HEK293T (cell line): ENCODE measurements around the gene HAGHL.

ENCODE experiments used
- BHLHE40 ChIP-seq: fragments of 450-650 bp; IDR thresholded peaks from 2 replicates; pipeline ENCODE4 v1.6.1; 2016; ENCODE audit warnings: mild to moderate bottlenecking, moderate library complexity, borderline replicate concordance
- CTBP1 ChIP-seq: fragments of 450-650 bp; IDR thresholded peaks from 2 replicates; pipeline ENCODE4 v1.6.1; 2016; ENCODE audit warnings: borderline replicate concordance
- FOXK2 ChIP-seq: fragments of 450-650 bp; IDR thresholded peaks from 2 replicates; pipeline ENCODE4 v1.6.1; 2016; ENCODE audit warnings: mild to moderate bottlenecking
- FOXM1 ChIP-seq: fragments of 450-650 bp; IDR thresholded peaks from 2 replicates; pipeline ENCODE4 v1.6.1; 2017; ENCODE audit warnings: mild to moderate bottlenecking, borderline replicate concordance
- HDGF ChIP-seq: fragments of 450-650 bp; IDR thresholded peaks from 2 replicates; pipeline ENCODE4 v1.6.1; 2017; ENCODE audit warnings: antibody characterized with exemption, borderline replicate concordance
- L3MBTL2 ChIP-seq: fragments of 450-650 bp; conservative IDR thresholded peaks from 2 replicates; pipeline ENCODE4 v1.6.1; 2016; ENCODE audit warnings: mild to moderate bottlenecking
- NFRKB ChIP-seq: fragments of 450-650 bp; IDR thresholded peaks from 2 replicates; pipeline ENCODE4 v1.6.1; 2016; ENCODE audit warnings: mild to moderate bottlenecking, moderate library complexity
- SP1 ChIP-seq: fragments of 450-650 bp; IDR thresholded peaks from 2 replicates; pipeline ENCODE4 v1.6.1; 2017
- TARDBP ChIP-seq: fragments of 450-650 bp; IDR thresholded peaks from 2 replicates; pipeline ENCODE4 v1.6.1; 2016
- TF ChIP-seq, protein P1 (sequence below): fragments of 450-650 bp; IDR thresholded peaks from 2 replicates; pipeline ENCODE4 v1.6.1; 2016

DNA sequence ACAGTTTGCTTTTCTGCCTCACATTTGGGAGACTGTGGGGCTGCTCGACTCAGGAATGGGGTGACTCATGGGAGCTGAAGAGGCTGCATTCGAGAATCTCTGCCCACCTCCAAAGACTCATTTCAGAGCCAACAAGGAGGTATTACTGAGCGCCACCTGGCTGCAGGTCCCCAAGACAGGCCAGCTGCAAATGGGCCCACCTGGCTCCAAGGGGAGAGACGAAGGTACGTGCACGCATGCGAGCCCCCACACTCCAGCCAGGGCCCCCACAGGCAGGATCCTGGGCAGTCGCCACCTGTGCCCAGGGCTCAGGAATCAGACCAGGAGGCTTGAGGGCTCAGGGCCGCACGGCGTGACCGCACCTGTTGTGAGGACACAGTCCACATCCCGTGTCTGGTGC lies 6.0 kb downstream of the HAGHL start:
- TF ChIP-seq L3MBTL2, result no peak
- no peak for TF ChIP-seq FOXK2
- no peak for TF ChIP-seq FOXM1
- no peak for TF ChIP-seq TARDBP
- TF ChIP-seq HDGF, result no peak
- no peak for TF ChIP-seq SP1
- TF ChIP-seq, protein P1, sequence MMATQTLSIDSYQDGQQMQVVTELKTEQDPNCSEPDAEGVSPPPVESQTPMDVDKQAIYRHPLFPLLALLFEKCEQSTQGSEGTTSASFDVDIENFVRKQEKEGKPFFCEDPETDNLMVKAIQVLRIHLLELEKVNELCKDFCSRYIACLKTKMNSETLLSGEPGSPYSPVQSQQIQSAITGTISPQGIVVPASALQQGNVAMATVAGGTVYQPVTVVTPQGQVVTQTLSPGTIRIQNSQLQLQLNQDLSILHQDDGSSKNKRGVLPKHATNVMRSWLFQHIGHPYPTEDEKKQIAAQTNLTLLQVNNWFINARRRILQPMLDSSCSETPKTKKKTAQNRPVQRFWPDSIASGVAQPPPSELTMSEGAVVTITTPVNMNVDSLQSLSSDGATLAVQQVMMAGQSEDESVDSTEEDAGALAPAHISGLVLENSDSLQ, result no peak
- no peak for TF ChIP-seq BHLHE40
- TF ChIP-seq NFRKB, result no peak
- no peak for TF ChIP-seq CTBP1
